SK-N-SH (cell line): ENCODE results near the gene KCTD15.

ENCODE experiments used
- EZH2phosphoT487 ChIP-seq: fragments of 200-600 bp; sonication (generic); IDR thresholded peaks from 2 replicates; pipeline ENCODE4 v1.6.1; 2017; ENCODE audit warnings: low read depth, mixed run types, mild to moderate bottlenecking, antibody characterized with exemption, moderate library complexity, borderline replicate concordance
- MXI1 ChIP-seq: IDR thresholded peaks from 2 replicates; pipeline ENCODE4 v1.6.1; 2012; ENCODE audit warnings: mild to moderate bottlenecking, low read depth, low read length, improper control_type of control experiment
- POLR2AphosphoS5 ChIP-seq: IDR thresholded peaks from 2 replicates; pipeline ENCODE4 v1.6.1; 2012; ENCODE audit warnings: low read depth, low read length
- RAD21 ChIP-seq: IDR thresholded peaks from 2 replicates; pipeline ENCODE4 v1.6.1; 2012; ENCODE audit warnings: mild to moderate bottlenecking, low read length
- SIN3A ChIP-seq: IDR thresholded peaks from 2 replicates; pipeline ENCODE4 v1.6.1; 2012; ENCODE audit warnings: low read depth, mild to moderate bottlenecking, low read length, moderate library complexity, borderline replicate concordance
- TF ChIP-seq, protein P1 (sequence below): fragments of 200-600 bp; sonication (generic); IDR thresholded peaks from 2 replicates; pipeline ENCODE4 v1.6.1; 2017; ENCODE audit warnings: antibody characterized with exemption, mild to moderate bottlenecking, moderate library complexity
- TF ChIP-seq, protein P2 (sequence below): IDR thresholded peaks from 2 replicates; pipeline ENCODE4 v1.4.0; 2012; ENCODE audit warnings: low read depth

DNA sequence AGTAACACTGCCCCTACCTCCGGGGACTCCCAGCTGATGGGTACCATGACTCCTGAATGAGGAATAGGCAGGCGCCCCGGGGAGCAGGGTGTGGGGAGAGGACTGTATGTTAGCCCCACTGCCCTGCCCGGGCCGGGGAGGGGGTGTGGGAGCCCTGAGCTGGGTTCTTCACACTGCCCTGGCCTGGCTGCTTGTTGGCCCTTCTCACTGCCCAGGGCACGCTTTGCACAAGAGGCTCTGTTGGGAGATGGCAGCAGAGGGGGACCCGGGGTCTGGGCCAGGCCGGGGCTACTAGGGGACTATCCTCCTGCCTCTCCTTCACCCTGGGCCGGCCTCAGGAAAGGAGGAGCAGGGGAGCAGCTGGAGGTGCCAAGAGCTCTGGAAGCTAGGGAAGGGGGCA, 19.3 kb upstream of the KCTD15 start:
- TF ChIP-seq, protein P1, sequence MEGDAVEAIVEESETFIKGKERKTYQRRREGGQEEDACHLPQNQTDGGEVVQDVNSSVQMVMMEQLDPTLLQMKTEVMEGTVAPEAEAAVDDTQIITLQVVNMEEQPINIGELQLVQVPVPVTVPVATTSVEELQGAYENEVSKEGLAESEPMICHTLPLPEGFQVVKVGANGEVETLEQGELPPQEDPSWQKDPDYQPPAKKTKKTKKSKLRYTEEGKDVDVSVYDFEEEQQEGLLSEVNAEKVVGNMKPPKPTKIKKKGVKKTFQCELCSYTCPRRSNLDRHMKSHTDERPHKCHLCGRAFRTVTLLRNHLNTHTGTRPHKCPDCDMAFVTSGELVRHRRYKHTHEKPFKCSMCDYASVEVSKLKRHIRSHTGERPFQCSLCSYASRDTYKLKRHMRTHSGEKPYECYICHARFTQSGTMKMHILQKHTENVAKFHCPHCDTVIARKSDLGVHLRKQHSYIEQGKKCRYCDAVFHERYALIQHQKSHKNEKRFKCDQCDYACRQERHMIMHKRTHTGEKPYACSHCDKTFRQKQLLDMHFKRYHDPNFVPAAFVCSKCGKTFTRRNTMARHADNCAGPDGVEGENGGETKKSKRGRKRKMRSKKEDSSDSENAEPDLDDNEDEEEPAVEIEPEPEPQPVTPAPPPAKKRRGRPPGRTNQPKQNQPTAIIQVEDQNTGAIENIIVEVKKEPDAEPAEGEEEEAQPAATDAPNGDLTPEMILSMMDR, result no peak
- TF ChIP-seq EZH2phosphoT487 (no peak), RAD21 (no peak), POLR2AphosphoS5 (no peak), SIN3A (no peak), MXI1 (no peak)
- TF ChIP-seq, protein P2, sequence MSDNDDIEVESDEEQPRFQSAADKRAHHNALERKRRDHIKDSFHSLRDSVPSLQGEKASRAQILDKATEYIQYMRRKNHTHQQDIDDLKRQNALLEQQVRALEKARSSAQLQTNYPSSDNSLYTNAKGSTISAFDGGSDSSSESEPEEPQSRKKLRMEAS, result no peak
